NCI-H2081 treated with DMSO at 0.1 percent for 48 hours (cell line): ENCODE measurements around the gene SEC16A.
"Not testable (repeated sequence)": the region's sequence is repeated elsewhere in the genome, so short reads cannot be mapped to it uniquely, and the experiment has no call there.

ENCODE experiments used
- DNase-seq: peaks from one replicate; lab custom pipeline; 2025; lab: John Stamatoyannopoulos, UW

SEC16A gene

DNA sequence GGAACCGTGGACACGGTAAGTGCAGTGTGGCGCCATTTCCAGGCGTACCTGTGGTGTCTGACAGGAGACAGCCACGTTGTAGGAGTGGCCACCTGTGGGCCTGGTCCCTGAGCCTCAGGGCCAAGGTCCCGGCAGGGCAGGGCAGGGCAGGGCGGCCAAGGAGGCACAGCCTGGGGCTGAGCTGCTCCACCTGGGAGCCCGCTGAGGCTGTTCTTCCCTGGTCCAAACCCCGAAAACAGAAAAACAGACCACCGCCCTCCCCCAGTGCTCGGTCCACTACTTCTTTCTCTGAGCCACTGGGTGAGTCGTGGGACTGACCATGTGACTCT is 63.8 kb downstream of the SEC16A start:
- no peak for DNase-seq

DNA sequence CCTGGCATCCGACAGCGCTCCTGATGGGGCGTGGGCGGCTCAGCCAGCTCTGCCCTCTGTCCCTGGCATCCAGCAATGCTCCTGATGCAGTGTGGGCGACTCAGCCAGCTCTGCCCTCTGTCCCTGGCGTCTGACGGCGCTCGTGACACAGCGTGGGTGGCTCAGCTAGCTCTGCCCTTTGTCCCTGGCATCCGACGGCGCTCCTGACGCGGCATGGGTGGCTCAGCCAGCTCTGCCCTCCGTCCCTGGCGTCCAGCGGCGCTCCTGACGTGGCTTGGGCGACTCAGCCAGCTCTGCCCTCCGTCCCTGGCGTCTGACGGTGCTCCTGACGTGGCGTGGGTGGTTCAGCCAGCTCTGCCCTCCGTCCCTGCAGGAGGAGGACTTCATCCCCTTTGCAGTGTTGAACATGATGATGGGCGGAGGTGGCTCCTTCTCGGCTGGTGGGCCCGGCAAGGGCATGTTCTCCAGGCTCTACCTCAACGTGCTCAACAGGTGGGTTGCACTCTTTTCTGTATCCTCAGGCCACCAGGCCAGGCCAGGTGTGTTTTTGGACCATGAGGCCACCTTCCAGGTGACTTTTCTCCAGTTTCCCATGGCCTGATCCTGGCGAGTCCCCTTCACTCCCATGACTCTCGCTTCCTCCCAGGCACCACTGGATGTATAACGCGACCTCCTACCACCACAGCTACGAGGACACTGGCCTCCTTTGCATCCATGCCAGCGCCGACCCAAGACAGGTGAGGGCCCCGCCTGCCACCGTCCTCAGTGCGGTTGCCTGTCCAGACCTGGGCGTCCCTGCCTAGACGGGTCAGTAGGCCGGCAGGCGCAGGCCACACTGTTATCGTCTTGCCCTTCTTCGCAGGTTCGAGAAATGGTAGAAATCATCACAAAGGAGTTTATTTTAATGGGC is 64.4 kb downstream of the SEC16A start:
- no peak for DNase-seq

DNA sequence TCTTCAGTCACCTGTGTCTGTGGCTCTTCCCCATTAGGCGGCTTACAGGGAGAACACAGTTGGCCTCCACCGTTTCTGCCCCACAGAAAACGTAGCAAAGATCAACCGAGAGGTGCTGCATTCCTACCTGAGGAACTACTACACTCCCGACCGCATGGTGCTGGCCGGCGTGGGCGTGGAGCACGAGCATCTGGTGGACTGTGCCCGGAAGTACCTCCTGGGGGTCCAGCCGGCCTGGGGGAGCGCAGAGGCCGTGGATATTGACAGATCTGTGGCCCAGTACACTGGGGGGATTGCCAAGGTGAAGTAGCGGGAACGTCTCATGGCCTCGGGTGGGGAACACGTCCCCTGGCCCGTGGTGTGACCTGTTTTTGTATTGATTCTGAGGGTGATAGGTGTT is 65.9 kb downstream of the SEC16A start:
- no peak for DNase-seq

DNA sequence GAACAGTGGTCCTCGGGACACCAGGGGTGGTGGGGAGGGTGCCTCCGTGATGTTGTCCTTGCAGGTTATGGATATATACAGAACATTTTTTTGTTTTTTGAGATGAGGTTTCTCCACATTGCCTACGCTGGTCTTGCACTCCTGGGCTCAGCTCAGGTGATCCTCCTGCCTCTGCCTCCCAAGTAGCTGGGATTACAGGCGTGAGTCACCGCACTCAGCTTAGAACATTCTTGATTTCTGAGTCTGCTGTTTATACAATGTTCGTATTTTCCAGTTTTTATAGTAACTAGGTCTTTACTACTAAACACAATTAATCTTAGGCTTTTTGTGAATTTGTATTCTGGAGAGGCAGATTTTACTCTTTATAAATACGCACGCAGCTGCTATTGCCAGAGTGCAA is 66.4 kb downstream of the SEC16A start:
- DNase-seq = no peak

DNA sequence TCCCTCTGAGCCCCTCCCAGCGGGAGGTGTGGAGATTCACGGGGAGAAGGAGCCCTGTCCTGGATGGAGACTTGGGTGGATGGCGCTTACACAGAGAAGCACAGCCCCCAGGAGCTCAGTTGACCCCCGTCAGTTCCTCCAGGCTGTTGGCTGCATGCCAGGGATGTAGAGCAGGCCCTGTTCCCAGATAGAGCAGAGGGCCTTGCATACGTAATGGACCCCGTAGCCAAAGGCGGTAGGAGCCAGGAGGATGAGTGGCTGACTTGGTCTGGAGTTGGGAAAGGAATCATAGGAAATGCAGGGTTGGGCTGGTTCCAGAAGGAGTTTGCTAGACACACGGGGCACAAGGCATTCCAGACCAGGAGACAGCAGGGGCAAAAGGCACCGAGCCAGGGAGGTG is 69.9 kb downstream of the SEC16A start:
- no peak for DNase-seq

DNA sequence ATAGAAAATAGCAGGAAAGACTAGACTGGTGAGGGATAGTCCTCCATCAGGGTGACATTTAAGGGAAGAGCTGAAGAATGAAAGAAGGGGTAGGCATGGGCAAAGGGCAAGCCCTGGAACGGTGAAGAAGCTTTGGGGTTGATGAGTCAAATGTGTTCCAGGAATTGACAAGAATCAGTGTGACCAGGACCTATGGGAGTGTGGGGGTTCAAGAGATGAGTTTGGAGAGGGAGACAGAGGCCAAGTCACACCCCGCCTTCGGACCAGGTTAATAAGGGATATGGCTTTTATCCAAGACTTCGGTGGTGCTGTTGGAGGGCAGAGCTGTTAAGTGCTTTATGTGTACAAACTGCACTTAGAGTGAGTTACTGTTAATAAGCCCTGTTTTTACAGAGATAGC is 71.5 kb downstream of the SEC16A start:
- no peak for DNase-seq

DNA sequence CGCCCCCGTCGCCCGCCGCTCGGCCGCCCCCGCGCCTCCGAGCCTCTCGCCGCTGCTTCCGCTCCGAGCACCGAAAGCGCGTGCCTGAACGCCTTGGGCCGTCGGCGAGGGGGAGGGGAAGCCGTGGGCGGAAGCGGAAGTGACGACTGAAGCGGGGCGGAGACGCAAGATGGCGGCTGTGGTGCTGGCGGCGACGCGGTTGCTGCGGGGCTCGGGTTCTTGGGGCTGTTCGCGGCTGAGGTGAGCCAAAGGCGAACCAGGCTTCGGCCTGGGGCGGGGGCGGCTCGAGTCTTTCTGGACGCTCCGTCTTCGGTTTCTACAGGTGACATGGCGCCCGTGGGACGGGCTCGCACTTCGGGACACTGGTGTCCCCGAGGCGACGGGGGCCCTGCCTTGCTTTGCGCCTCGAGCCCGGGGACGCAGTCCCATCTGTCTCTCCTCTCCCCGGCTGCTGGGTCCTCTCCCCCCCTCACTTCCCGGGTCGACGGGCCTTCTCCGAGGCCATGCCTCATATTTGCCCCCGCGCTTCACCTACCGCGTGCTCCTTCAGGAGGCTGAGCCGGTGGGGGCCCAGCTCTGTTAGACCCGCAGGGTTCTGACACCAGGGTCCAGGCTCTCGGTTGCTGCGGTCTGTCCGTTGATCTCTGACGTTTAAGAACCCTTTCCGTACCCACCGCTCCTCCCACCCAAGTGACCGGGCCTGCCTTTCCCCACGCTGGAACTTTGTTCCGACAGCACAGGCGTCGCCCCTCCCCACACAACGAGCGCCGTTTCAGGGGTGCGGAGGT is 72.1 kb downstream of the SEC16A start, which contains the start of the genes ENTR1 and PMPCA:
Gene ENTR1, minus strand, starts transcription at position 115 of the 788 bp plus-strand sequence. CDS start 217 bp downstream, outside the sequence.
Gene PMPCA, plus strand, starts transcription at position 159 of the 788 bp plus-strand sequence. Its CDS starts 11 bp downstream, at position 170.
- DNase-seq = no peak

DNA sequence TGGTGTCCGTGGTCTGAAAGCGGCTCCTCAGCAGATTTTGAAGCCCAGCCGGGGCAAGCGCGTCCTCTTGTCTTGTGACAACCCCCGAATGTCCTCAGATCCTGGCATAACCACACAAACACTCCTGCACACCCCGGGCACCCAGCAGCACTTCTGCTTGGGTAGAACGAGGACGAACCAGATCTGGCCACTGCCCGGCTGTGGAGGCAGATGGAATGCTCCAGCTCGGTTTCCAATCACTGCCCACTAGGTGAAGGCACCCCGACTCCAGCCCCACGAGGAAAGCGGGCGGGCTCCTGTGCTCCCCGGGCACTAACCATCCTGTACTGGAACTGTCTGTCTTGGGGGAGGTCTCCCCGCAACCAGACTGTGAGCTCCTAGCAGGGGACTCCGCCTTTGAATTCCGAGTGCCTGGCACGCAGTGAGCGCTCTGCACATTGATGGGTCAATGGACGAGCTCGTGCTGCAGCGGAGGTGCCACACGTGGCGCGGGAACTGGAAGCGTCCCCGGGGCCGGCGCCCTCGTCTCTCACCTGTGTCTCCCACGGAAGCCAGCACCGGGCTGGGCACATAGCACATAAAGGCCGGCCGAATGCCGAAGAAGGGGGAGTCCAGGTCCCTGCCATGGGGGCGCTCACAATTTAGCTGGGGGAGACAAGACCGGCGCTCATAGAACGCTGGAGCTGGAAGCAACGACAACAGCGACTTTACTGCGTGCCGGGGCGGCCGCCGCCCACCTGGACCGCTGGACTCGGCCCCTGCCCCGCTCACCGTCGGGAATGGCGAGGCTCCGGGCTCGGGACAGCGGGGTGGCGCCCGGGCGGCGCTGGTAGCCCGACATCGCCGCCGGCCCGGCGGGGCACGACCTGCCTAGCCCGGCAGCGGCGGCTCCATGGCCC is 73.0 kb downstream of the SEC16A start:
- DNase-seq = no peak

DNA sequence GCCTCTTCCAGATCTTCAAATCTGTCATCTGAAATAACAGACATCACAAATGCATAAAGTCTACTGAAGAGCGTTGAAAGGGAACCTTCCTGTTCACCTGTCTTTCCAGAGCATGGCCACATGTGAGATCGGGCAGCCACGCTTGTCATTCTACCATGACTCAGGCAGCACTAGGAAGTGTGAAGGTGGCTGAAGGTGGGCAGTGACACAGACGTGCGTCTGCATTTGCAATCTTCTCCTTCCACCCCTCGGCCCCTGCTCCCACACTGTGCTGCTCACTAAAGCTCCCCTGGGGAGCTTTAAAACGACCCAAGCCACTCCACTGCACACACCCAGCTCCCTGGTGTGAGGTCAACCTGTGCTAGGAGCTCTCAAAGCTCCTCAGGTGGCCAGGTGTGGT is 74.9 kb downstream of the SEC16A start:
- no peak for DNase-seq

DNA sequence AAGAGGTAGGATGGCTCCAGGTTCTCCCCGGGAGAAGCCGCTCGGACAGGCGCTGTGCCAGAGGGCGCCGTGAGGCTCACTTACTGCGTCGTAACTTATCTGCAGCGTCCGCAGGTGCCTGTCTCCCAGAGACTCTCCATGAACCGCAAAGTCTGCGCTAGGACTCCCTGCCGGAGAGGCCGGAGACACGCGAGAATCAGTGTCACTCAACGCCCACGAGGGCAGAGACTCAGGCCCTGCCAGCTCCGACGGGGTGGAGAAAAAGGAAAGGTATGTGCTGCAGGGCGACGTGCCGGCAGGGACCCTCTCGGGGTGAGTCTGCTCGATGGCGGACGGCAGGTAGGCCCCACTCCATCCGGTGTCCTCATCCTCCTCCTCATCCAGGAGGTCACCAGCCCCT is 75.8 kb downstream of the SEC16A start:
- not testable (repeated sequence) for DNase-seq

DNA sequence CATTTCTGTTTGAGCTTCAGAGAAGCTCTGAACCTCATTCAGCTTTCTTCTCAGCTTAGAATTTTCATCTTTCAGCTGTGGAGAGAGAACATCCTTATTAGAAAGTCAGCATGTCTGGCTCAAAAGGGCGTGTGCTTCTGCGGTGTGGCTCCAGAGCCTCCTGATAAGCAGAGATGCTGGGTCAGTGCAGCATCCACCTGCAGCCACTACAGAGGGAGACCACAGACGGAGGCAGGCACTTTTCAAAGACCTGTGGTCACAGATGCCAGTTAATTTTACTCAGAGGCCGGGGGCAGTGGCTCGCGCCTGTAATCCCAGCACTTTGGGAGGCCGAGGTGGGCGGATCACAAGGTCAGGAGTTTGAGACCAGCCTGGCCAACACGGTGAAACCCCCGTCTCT is 76.9 kb downstream of the SEC16A start:
- not testable (repeated sequence) for DNase-seq

DNA sequence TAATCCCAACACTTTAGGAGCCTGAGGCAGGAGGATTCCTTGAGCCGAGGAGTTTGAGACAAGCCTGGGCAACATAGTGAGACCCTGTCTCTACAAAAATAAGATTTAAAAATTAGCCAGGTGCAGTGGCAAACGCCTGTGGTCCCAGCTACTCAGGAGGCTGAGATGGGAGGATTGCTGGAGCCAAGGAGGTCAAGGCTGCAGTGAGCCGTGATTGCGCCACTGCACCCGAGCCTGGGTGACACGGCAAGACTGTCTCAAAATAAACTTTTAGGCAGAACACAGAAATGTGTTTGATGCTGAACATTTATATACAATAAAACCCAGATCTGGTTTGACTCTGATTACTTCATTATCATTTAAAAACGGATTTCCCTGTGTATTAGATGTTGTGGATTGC is 77.4 kb downstream of the SEC16A start:
- no peak for DNase-seq

DNA sequence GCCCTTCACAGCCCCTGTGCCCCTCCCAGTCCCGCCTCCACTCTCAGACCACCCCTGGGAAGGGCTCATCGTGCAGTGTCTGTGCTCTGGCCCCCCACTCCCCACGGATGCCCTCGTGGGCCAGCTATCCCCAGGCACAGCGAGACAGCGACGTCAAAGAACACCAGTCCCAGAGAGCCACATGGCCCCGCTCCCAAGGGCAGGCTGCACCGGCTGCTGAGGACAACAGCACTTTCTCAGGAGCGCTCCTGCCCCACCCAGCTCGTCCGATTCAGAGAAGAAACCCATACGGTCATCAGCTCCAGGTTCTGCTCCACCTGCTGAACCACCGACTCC is 78.1 kb downstream of the SEC16A start:
- DNase-seq = no peak

DNA sequence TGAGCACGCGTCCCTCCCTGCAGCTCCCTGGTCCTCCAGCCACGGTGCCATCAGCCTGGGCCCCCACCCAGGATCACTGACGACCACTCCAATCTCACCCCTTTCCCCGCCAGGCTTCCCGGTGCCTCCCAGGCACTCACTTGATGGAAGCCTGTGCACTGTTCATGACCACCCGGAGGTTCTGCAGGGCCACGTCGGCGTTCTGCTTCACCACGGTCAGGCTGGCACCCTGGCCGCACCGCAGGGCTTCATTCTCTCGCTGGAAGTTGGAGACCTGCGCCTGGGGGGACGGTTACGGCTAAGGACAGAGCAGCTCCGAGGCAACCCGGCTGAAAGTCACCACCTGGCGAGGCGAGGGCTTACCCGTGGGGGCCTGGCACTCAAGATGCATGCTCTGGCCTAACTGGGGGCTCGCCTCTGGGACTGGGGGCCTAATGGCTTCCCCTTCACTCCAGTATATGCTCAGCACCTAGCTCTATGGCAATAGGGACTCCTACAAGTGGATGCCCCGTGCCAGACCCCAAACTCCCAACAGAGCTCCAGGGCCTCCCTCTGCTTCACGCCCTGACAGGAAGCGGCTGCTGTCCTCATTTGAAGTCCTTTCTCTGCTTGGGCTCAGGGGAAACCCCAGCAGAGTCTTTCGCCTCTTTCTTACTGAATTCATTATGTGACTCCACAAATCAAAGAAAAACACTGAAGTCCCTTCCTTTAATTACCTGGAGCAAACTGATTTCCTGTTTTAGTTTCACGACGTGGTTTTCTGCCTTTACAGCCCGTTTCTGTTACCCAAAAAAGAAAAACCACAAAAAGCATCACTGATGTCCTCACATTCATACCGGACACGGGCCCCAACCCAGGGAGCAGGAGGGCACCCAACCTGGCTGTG is 78.7 kb downstream of the SEC16A start:
- DNase-seq = no peak

DNA sequence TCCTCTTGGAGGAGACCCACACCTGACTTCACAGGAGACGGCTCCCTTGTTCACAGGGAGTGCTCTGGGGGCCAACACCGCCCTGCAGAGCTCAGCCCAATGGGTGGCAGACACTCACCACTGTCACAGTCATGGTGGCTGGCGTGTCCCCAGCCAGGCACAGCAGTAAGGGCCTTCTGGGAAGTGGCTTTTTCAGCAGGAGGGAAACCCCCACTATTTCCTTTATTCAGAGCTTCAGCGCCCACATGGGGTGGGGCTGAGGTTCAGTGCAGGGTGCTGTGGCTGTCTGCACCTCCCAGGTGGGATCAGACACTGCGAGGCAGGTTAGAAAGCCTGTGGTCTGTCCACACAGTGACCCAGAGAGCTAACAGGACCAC is 79.3 kb downstream of the SEC16A start:
- no peak for DNase-seq

DNA sequence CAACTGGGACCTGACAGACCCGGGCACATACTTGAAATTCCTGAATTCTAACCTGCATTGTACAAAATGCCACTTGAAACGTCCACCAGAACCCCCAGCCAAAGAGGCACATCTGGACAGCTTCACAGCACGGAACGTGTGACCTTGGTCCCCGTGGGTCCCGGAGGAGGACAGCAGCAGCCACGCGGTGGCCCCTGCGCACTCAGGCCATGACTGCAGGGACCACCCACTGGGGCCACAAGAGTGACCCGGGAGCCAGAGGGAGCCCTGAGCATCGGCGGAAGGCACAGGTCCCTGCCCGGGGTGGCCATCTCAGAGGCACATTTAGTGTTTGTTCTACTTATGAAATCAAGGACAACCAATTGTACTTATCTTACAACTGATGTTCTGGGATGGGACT is 80.8 kb downstream of the SEC16A start:
- no peak for DNase-seq

DNA sequence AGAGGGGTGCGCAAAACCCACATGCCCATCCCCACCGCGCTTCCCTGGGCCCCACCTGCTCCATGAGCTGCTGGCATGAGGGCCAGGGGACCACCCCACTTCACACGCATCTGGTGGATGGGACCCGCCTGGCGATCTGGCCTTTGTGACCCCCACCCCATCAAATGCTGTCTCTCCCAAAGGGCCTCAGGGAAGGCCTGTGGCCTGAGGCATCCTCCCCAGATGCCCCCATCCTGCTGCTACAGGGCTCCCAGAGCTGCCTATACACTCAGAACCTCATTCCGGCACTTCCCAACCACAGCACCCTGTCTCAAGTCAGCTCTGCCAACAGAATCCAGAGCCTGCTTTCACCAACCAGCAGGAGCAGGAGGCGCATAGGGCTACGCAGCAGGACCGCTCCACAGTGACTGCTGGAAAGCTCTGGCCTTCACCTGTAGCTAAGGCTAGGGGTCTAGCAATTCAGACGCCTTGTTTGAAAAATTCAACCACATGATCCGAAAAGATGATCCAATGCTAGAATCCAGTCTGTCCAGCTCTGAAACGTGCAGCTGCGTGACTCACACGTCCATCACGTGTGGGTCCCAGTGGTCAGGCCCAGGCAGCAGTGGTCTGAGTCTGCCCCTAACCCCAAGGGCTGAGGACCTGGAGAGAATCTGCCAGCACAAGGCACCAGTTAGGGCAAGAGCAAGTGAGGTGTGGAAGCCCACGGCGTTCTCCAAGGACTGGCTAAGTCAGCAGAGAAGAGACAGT is 81.5 kb downstream of the SEC16A start:
- no peak for DNase-seq

DNA sequence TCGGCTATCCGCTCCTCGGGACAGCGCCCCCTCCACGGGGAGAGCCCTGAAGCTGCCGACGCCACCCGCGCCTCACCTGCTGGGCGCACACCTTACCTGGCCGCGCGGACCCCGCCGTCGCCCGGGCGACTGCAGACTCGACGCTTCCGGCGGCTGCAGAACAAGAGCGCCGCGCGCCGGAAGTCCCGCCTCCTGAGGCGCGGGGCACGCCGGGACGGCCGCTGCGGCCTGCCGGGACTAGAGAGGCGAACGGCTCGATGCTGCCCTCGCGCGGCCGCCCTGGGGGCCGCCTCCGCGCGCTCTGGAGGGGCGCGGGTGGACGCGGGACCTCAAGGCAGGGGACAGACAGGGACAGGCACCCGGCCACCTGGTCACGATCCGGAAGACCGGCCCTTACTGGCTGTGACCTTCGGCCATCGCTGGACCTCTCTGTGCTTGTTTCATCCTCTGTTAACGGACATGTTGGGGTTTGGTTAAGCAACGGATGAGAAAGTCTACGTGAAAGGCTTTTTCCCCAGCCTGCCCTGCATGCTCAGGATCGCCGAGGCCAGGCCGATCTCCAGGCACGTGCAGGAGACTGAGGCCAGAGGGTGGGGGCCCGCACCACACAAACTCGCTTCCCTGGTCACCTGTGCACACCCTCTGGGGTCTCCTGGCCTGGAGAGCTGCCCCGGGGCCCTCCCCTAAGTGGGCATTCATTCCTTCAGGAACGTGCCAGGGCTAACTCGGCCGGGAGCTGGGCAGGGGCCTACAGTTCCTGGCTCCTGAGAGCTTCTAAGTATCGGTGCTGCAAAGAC is 82.6 kb downstream of the SEC16A start, which contains the start of gene SNAPC4:
Gene SNAPC4, minus strand, starts transcription at position 133 of the 797 bp plus-strand sequence. CDS start 1,742 bp downstream, outside the sequence.
- peak; percentile 40 for DNase-seq
